Measurements from ENCODE around the gene ARHGEF37.

GRCh38 chr5:149633476-149634350, 52.4 kb downstream of the ARHGEF37 start:
- no peak for TF ChIP-seq CTCF (conservative IDR thresholded peaks at IDR 0.05)
- no peak for TF ChIP-seq ZFX (IDR thresholded peaks at IDR 0.05)
